ENCODE data around the gene KRT33B. TPM values are rescaled to one million over a fixed set of nuclear protein-coding genes. Genes with fewer than 3 reads are reported as not detected.

KRT33B gene
- total and polyA plus RNA-seq, 2 donors (not counting 1 experiment from before 2014, with no cell fraction given): not detected

DNA sequence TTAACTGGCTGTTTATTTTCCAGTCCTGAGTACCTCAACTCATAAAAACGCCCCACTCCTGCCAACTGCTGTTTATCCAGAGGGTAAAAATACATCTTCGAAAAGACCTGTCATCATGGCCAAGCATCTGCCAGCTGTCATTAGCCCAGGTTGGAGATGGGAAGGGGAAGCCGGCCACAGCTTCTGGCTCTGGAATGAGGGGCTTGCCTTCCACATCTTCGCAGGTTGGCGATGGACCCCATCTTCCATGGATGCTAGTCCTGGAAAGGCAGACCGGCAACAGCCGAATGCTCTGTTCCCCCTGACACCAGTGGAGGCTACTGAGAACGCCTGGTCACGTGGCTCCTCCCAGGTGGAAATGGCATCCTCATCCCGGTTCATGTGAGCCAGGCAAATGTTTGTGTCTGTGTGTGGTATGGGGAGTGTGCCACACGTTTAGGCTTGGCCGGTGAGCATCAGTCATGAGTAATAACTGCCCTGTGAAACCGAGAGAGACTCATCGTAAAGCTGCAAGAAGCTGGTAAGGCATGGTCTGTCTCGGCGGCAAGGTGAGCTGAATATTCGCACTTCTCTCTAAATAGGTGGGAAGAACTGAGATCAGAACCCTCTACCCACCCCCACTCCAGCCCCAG lies 53.7 kb downstream of the KRT33B start:
- DNase-seq (ENCODE audit: low read depth in 2 of 2): no peak
- no peak overlapping the region for H3K9ac ChIP-seq (ENCODE audit: insufficient read depth, low read length)
- H3K4me1 ChIP-seq (ENCODE audit: control insufficient read depth, extremely low read depth, insufficient read depth, low read length): no peaks in the 10 kb centered on the region
- TF ChIP-seq EZH2 (IDR thresholded peaks at IDR 0.05; ENCODE audit: low read length, missing control alignments): no peak
- TF ChIP-seq, protein P1, sequence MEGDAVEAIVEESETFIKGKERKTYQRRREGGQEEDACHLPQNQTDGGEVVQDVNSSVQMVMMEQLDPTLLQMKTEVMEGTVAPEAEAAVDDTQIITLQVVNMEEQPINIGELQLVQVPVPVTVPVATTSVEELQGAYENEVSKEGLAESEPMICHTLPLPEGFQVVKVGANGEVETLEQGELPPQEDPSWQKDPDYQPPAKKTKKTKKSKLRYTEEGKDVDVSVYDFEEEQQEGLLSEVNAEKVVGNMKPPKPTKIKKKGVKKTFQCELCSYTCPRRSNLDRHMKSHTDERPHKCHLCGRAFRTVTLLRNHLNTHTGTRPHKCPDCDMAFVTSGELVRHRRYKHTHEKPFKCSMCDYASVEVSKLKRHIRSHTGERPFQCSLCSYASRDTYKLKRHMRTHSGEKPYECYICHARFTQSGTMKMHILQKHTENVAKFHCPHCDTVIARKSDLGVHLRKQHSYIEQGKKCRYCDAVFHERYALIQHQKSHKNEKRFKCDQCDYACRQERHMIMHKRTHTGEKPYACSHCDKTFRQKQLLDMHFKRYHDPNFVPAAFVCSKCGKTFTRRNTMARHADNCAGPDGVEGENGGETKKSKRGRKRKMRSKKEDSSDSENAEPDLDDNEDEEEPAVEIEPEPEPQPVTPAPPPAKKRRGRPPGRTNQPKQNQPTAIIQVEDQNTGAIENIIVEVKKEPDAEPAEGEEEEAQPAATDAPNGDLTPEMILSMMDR (conservative IDR thresholded peaks at IDR 0.05 in 1 of 2, IDR thresholded peaks at IDR 0.05 in 1 of 2; ENCODE audit: low read depth in 1 of 2, low read length in 2 of 2): no peak
- H3K36me3 ChIP-seq (ENCODE audit: control insufficient read depth, insufficient read depth, low read length): no peaks in the 10 kb centered on the region
- H2AFZ ChIP-seq (ENCODE audit: low read length): no peak overlapping the region
- H3K4me2 ChIP-seq (ENCODE audit: extremely low read depth, insufficient read depth, low read length): no peak overlapping the region
- H3K4me3 ChIP-seq (replicated peaks in 1 of 4; ENCODE audit: control extremely low read depth in 1 of 4, insufficient read depth in 1 of 4, low read depth in 3 of 4, low read length in 4 of 4): no peak overlapping the region
- no peaks in the 10 kb centered on the region for H3K79me2 ChIP-seq (ENCODE audit: control insufficient read depth, insufficient read depth, low read length)
- no peak overlapping the region for H3K27ac ChIP-seq (ENCODE audit: insufficient read depth, low read length)
- H3K9me3 ChIP-seq (ENCODE audit: control insufficient read depth, insufficient read depth, low read depth, low read length): no peaks in the 10 kb centered on the region
- no peaks in the 10 kb centered on the region for H4K20me1 ChIP-seq (ENCODE audit: control insufficient read depth, extremely low read depth, insufficient read depth, low read length)
- peaks cover 3% of the 10 kb centered on the region for H3K27me3 ChIP-seq (ENCODE audit: control insufficient read depth, insufficient read depth, low read length)

DNA sequence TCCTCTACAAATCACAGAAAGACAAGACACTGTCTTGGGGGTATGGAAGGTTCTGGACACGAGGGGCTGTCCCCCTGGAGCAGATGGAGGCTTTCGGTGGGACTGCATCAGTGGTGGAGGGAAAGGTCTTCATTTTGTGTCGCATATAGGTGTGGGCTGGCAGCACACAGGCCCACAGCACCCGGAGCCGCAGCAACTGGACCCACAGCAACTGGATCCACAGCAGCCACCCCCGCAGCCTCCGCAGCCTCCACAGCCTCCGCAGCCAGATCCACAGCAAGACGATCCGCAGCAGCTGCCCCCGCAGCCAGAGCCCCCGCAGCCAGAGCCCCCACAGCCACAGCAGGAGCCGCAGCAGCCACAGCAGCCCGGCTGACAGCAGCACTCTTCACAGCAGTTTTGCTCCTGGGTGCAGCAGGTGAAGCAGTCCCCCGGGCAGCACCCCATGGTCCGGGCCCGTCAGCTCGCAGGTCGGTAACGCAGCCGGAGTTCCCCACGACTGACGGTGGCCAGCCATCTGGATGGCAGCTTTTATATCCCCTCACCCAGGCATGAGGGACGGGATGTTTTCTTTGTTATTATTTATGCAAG lies 54.3 kb downstream of the KRT33B start, which contains the start of gene KRTAP17-1:
KRTAP17-1 (minus strand) TSS at position 507 of the 591 bp plus-strand sequence; CDS start at position 447, 60 bp downstream.
- no peak for DNase-seq (ENCODE audit: low read depth in 2 of 2)
- no peak within 1 kb of the TSS for H2AFZ ChIP-seq (ENCODE audit: low read length)
- H3K79me2 ChIP-seq (ENCODE audit: control insufficient read depth, insufficient read depth, low read length): no peaks in the 10 kb centered on the region
- H3K27me3 ChIP-seq (ENCODE audit: control insufficient read depth, insufficient read depth, low read length): peaks cover 3% of the 10 kb centered on the region
- no peaks in the 10 kb centered on the region for H3K36me3 ChIP-seq (ENCODE audit: control insufficient read depth, insufficient read depth, low read length)
- no peak within 1 kb of the TSS for H3K27ac ChIP-seq (ENCODE audit: insufficient read depth, low read length)
- H4K20me1 ChIP-seq (ENCODE audit: control insufficient read depth, extremely low read depth, insufficient read depth, low read length): no peaks in the 10 kb centered on the region
- no peaks in the 10 kb centered on the region for H3K4me1 ChIP-seq (ENCODE audit: control insufficient read depth, extremely low read depth, insufficient read depth, low read length)
- TF ChIP-seq, protein P1 (conservative IDR thresholded peaks at IDR 0.05 in 1 of 2, IDR thresholded peaks at IDR 0.05 in 1 of 2; ENCODE audit: low read depth in 1 of 2, low read length in 2 of 2): no peak
- TF ChIP-seq EZH2 (IDR thresholded peaks at IDR 0.05; ENCODE audit: low read length, missing control alignments): no peak
- no peaks in the 10 kb centered on the region for H3K9me3 ChIP-seq (ENCODE audit: control insufficient read depth, insufficient read depth, low read depth, low read length)
- H3K9ac ChIP-seq (ENCODE audit: insufficient read depth, low read length): no peak within 1 kb of the TSS
- H3K4me3 ChIP-seq (replicated peaks in 1 of 4; ENCODE audit: control extremely low read depth in 1 of 4, insufficient read depth in 1 of 4, low read depth in 3 of 4, low read length in 4 of 4): no peak within 1 kb of the TSS
- H3K4me2 ChIP-seq (ENCODE audit: extremely low read depth, insufficient read depth, low read length): no peak within 1 kb of the TSS

Other genes starting within 250 kb of the KRT33B start
Only the 30 nearest of the 32 such genes appear.
- not detected in 2 replicates for gene KRTAP4-6, start 229.3 kb downstream of the KRT33B start, total RNA-seq
- gene KRTAP4-6, start 229.3 kb downstream of the KRT33B start, polyA plus RNA-seq: not detected in 2 replicates
- gene KRTAP4-5, start 220.0 kb downstream of the KRT33B start, total RNA-seq: not detected in 2 replicates
- not detected in 2 replicates for gene KRTAP4-5, start 220.0 kb downstream of the KRT33B start, polyA plus RNA-seq
- not detected in 2 replicates for gene KRTAP4-4, start 209.1 kb downstream of the KRT33B start, total RNA-seq
- gene KRTAP4-4, start 209.1 kb downstream of the KRT33B start, polyA plus RNA-seq: not detected in 2 replicates
- gene KRTAP4-3, start 201.6 kb downstream of the KRT33B start, total RNA-seq: not detected in 2 replicates
- not detected in 2 replicates for gene KRTAP4-3, start 201.6 kb downstream of the KRT33B start, polyA plus RNA-seq
- gene KRTAP4-2, start 191.6 kb downstream of the KRT33B start, total RNA-seq: not detected in 2 replicates
- not detected in 2 replicates for gene KRTAP4-2, start 191.6 kb downstream of the KRT33B start, polyA plus RNA-seq
- gene KRTAP4-1, start 184.9 kb downstream of the KRT33B start, total RNA-seq: not detected in 2 replicates
- gene KRTAP4-1, start 184.9 kb downstream of the KRT33B start, polyA plus RNA-seq: not detected in 2 replicates
- gene KRTAP9-1, start 179.9 kb downstream of the KRT33B start, total RNA-seq: not detected in 2 replicates
- not detected in 2 replicates for gene KRTAP9-1, start 179.9 kb downstream of the KRT33B start, polyA plus RNA-seq
- not detected in 2 replicates for gene KRTAP9-2, start 143.2 kb downstream of the KRT33B start, total RNA-seq
- not detected in 2 replicates for gene KRTAP9-2, start 143.2 kb downstream of the KRT33B start, polyA plus RNA-seq
- gene KRTAP9-3, start 137.4 kb downstream of the KRT33B start, total RNA-seq: not detected in 2 replicates
- gene KRTAP9-3, start 137.4 kb downstream of the KRT33B start, polyA plus RNA-seq: not detected in 2 replicates
- not detected in 2 replicates for gene KRTAP9-8, start 131.8 kb downstream of the KRT33B start, total RNA-seq
- not detected in 2 replicates for gene KRTAP9-8, start 131.8 kb downstream of the KRT33B start, polyA plus RNA-seq
- not detected in 2 replicates for gene KRTAP9-4, start 120.1 kb downstream of the KRT33B start, total RNA-seq
- not detected in 2 replicates for gene KRTAP9-4, start 120.1 kb downstream of the KRT33B start, polyA plus RNA-seq
- gene KRTAP9-9, start 114.4 kb downstream of the KRT33B start, total RNA-seq: not detected in 2 replicates
- gene KRTAP9-9, start 114.4 kb downstream of the KRT33B start, polyA plus RNA-seq: not detected in 2 replicates
- gene KRTAP9-6, start 104.4 kb downstream of the KRT33B start, total RNA-seq: not detected in 2 replicates
- not detected in 2 replicates for gene KRTAP9-6, start 104.4 kb downstream of the KRT33B start, polyA plus RNA-seq
- gene KRTAP9-7, start 94.1 kb downstream of the KRT33B start, total RNA-seq: not detected in 2 replicates
- gene KRTAP9-7, start 94.1 kb downstream of the KRT33B start, polyA plus RNA-seq: not detected in 2 replicates
- gene KRTAP29-1, start 67.0 kb downstream of the KRT33B start, total RNA-seq: not detected in 2 replicates
- gene KRTAP29-1, start 67.0 kb downstream of the KRT33B start, polyA plus RNA-seq: not detected in 2 replicates
- gene KRTAP16-1, start 60.5 kb downstream of the KRT33B start, total RNA-seq: not detected in 2 replicates
- not detected in 2 replicates for gene KRTAP16-1, start 60.5 kb downstream of the KRT33B start, polyA plus RNA-seq
- gene KRTAP17-1, start 54.1 kb downstream of the KRT33B start, total RNA-seq: not detected in 2 replicates
- gene KRTAP17-1, start 54.1 kb downstream of the KRT33B start, polyA plus RNA-seq: not detected in 2 replicates
- not detected in 2 replicates for gene KRT33A, start 19.0 kb downstream of the KRT33B start, total RNA-seq
- not detected in 2 replicates for gene KRT33A, start 19.0 kb downstream of the KRT33B start, polyA plus RNA-seq
- gene KRT34, start 12.5 kb upstream of the KRT33B start, total RNA-seq: under 0.01 TPM in 1 of 2 replicates, not detected in the other
- 0.45 and 1.00 TPM in 2 replicates for gene KRT34, start 12.5 kb upstream of the KRT33B start, polyA plus RNA-seq
- not detected in 2 replicates for gene KRT31, start 27.8 kb upstream of the KRT33B start, total RNA-seq
- gene KRT31, start 27.8 kb upstream of the KRT33B start, polyA plus RNA-seq: not detected in 2 replicates
- gene KRT37, start 54.8 kb upstream of the KRT33B start, total RNA-seq: not detected in 2 replicates
- not detected in 2 replicates for gene KRT37, start 54.8 kb upstream of the KRT33B start, polyA plus RNA-seq
- gene KRT38, start 71.2 kb upstream of the KRT33B start, total RNA-seq: under 0.01 TPM in 1 of 2 replicates, not detected in the other
- gene KRT38, start 71.2 kb upstream of the KRT33B start, polyA plus RNA-seq: 0.02 and 0.07 TPM in 2 replicates
- under 0.01 TPM in 2 replicates for gene KRT32, start 97.6 kb upstream of the KRT33B start, total RNA-seq
- gene KRT32, start 97.6 kb upstream of the KRT33B start, polyA plus RNA-seq: 0.03 and 0.09 TPM in 2 replicates
- gene KRT35, start 111.3 kb upstream of the KRT33B start, total RNA-seq: not detected in 2 replicates
- gene KRT35, start 111.3 kb upstream of the KRT33B start, polyA plus RNA-seq: not detected in 2 replicates
- not detected in 2 replicates for gene KRT36, start 120.1 kb upstream of the KRT33B start, total RNA-seq
- 0.03 TPM in 2 replicates for gene KRT36, start 120.1 kb upstream of the KRT33B start, polyA plus RNA-seq
- not detected in 2 replicates for gene KRT13, start 135.8 kb upstream of the KRT33B start, total RNA-seq
- 0.03 TPM in 1 of 2 replicates, not detected in the other for gene KRT13, start 135.8 kb upstream of the KRT33B start, polyA plus RNA-seq
- 0.17 TPM in 1 of 2 replicates, not detected in the other for gene KRT15, start 149.1 kb upstream of the KRT33B start, total RNA-seq
- 0.47 and 1.8 TPM in 2 replicates for gene KRT15, start 149.1 kb upstream of the KRT33B start, polyA plus RNA-seq
- gene KRT19, start 158.5 kb upstream of the KRT33B start, total RNA-seq: 11.6 and 22.3 TPM in 2 replicates
- gene KRT19, start 158.5 kb upstream of the KRT33B start, polyA plus RNA-seq: 8.1 and 32.6 TPM in 2 replicates
- gene KRT9, start 202.2 kb upstream of the KRT33B start, total RNA-seq: not detected in 2 replicates
- gene KRT9, start 202.2 kb upstream of the KRT33B start, polyA plus RNA-seq: not detected in 2 replicates
- not detected in 2 replicates for gene KRT14, start 217.1 kb upstream of the KRT33B start, total RNA-seq
- gene KRT14, start 217.1 kb upstream of the KRT33B start, polyA plus RNA-seq: 0.62 and 0.94 TPM in 2 replicates